Measurements from ENCODE around the gene SFXN5.

DNA sequence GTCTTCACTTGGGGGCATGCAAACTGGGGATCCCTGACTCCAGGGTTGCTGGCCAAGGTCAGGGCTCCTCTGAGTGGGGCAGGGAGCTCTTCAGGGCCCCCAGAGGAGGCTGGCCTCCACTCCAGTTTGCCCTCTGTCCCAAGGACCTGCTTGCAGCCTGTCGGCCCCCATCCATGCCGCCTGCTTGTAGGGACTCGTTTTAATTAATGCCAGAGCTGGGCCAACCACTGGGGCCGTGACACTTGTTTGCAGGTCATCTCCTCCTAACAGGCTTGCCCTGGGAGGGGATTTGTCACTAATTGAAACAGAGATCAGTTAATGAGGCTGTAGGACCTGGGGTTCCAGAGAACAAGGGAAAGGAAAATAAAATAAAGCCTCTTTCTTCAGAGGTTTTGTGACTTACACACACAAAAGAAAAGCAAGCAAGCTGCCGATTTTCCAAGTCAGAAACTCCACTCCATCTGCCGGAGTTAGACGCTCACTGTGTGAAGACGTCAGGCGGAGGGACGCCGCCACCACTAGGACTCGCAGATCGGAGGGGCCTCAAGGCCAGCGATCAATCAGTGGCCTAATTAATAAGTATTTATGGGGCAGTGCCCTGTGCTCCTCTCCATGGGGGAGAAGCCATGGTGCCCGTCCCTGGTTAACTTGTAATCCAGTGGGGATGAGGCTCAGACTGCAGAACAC is 75.9 kb downstream of the SFXN5 start:
- TF ChIP-seq CTCF (IDR thresholded peaks at IDR 0.05) (no peak), POLR2A (IDR thresholded peaks at IDR 0.05) (no peak)
